HT-29 (cell line): ENCODE data around the gene SYT2. TPM values are rescaled to one million over a fixed set of nuclear protein-coding genes. Genes with fewer than 3 reads are reported as not detected.
"Not testable (repeated sequence)": the region's sequence is repeated elsewhere in the genome, so short reads cannot be mapped to it uniquely, and the experiment has no call there.

Experiments used
- DNase-seq: peaks from one replicate; pipeline ENCODE4 v3.0.0-alpha.2; 2015; ENCODE audit warnings: low spot score
- total RNA-seq: library from RNA; depleted of rRNA; stranded (reverse); fragments of >200 nt; shearing (Covaris generic); gene quantifications from 2 replicates; pipeline ENCODE4 v1.2.3, GENCODE V29; 2014; rRNA removed

Gene SYT2
- 0.05 and 0.10 TPM in 2 replicates for total RNA-seq

- DNase-seq: no peak
Measured at GRCh38 chr1:202710070-202711045, at the start of gene SYT2. Gene SYT2 (minus strand): TSS chr1:202710454. CDS start chr1:202605772, 104,682 bp downstream.

- DNase-seq: no peak
Measured at GRCh38 chr1:202756391-202756790, 46.1 kb upstream of the SYT2 start.

GRCh38 chr1:202754293-202754692, 44.0 kb upstream of the SYT2 start:
- DNase-seq: no peak

GRCh38 chr1:202752774-202753173, 42.5 kb upstream of the SYT2 start:
- no peak for DNase-seq

- DNase-seq: no peak
Measured at GRCh38 chr1:202750761-202751160, 40.5 kb upstream of the SYT2 start.

GRCh38 chr1:202750024-202750423, 39.8 kb upstream of the SYT2 start:
- DNase-seq: no peak

- DNase-seq: no peak
Measured at GRCh38 chr1:202745323-202745888, 35.2 kb upstream of the SYT2 start.

GRCh38 chr1:202744770-202745169, 34.5 kb upstream of the SYT2 start:
- not testable (repeated sequence) for DNase-seq

GRCh38 chr1:202742496-202742895, 32.2 kb upstream of the SYT2 start:
- no peak for DNase-seq

GRCh38 chr1:202733251-202733650, 23.0 kb upstream of the SYT2 start:
- no peak for DNase-seq

- no peak for DNase-seq
Measured at GRCh38 chr1:202728951-202729350, 18.7 kb upstream of the SYT2 start.

- no peak for DNase-seq
Measured at GRCh38 chr1:202725526-202725925, 15.3 kb upstream of the SYT2 start.

- DNase-seq: no peak
Measured at GRCh38 chr1:202723708-202724107, 13.5 kb upstream of the SYT2 start.

- DNase-seq: not testable (repeated sequence)
Measured at GRCh38 chr1:202723046-202723445, 12.8 kb upstream of the SYT2 start.

GRCh38 chr1:202716654-202717053, 6.4 kb upstream of the SYT2 start:
- DNase-seq: no peak

- DNase-seq: not testable (repeated sequence)
Measured at GRCh38 chr1:202714202-202714601, 3.9 kb upstream of the SYT2 start.

- DNase-seq: no peak
Measured at GRCh38 chr1:202713110-202713509, 2.9 kb upstream of the SYT2 start.

GRCh38 chr1:202711949-202712635, 1.8 kb upstream of the SYT2 start:
- no peak for DNase-seq

- DNase-seq: no peak
Measured at GRCh38 chr1:202709276-202710041, 795 bp downstream of the SYT2 start.

- no peak for DNase-seq
Measured at GRCh38 chr1:202708456-202709275, 1.6 kb downstream of the SYT2 start.

GRCh38 chr1:202706851-202707250, 3.4 kb downstream of the SYT2 start:
- DNase-seq: no peak
